Activated gamma-delta T cell (primary cell): Measurements from ENCODE around the gene AUTS2.

ENCODE experiments used
- DNase-seq: peaks from one replicate; lab custom pipeline; 2025; lab: John Stamatoyannopoulos, UW

Gene AUTS2

DNA sequence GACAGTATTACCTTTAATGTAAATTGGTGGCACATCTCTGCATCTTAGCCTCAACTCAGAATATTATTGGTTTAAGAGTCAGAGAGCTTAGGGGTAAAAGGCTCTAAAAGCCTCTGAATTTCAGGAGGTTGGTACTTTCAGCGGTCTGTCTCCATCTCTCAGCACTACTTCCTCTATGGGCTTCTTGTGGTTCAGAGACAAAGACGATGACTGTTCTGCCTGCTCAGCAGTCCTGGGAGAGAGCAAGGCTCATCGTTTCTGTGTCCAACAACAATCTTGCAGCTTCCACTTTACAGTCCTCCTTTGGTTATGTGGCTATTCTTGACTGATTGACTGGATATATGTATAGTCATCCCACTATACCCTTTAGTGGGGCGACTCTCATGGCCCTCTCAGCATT is 394.7 kb downstream of the AUTS2 start:
- no peak for DNase-seq

DNA sequence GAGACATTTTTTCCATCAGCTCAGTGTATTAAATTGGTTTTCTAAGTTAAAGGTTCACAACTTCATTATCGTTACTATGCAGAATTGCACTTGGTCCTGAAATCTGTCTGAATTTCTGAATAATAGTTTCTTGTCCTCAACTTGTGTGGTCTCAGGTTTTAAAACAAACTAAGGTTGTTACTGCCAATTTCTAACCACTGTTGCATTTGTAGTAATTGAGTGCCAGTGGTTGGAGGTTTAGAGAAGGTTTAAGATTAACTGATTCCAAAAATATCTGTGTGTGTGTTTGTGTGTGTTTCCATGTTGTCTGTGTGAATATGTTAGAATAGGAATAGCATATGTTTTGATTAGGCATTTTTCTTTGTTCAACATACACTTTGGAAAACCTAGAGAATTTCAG is 395.9 kb downstream of the AUTS2 start:
- no peak for DNase-seq

DNA sequence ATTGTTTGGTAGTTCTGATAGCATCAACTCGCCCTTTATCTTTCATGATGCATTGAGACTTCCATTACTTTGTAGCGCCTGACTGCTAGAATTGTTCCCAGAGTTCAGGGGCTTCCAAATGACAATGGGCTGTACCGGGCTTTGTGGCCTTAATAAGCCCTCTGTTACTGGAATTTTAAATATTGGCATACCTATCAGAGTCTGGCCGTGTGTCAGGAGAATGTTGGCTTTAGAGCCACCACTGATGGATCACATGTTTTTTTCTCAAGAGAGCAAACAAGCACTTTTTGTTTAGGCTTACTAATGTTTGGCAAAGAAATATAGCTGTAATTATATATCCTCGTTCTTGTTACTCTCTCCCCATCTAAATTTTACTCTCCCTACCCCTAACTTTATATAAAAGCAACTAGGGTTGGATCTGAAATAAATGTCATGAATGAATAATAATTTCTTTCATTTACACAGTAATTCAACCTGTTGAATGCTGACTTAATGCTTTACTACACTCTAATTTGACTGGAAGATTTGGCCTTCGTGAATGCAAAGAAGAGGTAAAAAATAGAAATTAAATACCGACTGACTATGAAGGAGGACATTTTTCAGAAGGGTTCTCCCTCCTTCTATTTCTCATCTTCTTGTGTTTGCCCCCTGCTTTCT is 396.7 kb downstream of the AUTS2 start:
- no peak for DNase-seq

DNA sequence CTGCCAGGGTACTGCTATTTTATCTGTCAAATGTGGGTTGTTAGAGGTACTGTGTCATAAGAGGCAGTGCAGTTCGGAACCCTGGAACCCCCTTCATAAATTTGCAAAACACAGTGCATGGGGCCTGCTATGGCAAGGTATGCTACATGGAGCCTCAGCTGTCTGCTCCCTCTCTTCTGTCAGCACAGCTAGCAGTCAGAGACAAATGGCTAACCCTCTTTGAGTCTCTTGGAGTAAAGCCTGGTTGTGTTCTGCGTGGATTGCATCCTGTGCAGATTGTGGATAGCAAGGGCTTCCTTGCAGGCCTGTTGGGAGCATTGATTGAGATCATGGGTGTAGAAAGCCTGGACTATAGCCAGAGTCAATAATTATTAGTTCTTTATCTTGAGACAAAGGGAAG is 397.8 kb downstream of the AUTS2 start:
- DNase-seq, result no peak

DNA sequence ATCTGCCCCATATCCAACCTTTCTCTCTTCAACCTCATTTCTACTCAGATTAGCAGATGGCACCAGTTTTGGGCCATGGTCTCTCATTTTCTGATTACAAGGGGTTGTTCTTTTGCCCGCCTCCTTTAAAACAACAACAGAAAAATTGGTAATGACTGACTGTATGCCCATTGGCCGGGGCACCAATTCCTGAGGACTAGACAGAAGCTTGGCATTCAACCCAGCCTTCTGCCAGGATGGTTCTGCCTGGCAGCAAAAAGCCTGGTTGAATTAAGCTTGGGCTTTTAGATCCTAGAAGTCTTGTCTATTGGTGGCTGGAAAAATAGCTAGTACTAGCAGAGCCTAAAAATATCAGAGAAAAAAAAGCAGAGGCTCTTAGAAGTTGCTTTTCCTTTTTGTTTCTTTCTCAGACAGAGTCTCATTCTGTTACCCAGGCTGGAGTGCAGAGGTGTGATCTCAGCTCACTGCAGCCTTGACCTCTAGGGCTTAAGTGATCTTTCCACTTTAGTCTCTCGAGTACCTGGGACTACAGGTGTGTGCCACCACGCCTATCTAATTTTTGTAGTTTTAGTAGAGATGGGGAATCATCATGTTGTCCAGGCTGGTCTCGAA is 402.6 kb downstream of the AUTS2 start:
- no peak for DNase-seq

DNA sequence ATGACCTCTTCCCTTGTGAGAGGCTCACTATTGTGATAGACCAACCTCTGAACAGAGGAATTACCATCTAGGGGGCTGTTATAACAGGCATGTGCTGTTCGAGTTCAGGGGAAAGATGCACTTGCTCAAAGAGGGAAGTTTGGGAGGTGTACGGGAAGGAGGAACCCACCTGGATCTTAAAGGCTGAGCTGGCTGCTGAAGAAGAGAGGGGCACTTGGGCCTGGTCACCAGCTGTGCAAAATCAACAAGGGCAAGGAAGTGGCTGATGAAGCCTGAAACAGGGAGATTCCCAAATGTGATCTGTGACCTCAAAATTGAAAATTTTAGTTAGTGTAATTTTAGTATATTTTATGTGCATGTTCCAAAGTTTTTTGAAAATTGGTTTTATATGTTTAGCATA is 407.2 kb downstream of the AUTS2 start:
- DNase-seq, result no peak

DNA sequence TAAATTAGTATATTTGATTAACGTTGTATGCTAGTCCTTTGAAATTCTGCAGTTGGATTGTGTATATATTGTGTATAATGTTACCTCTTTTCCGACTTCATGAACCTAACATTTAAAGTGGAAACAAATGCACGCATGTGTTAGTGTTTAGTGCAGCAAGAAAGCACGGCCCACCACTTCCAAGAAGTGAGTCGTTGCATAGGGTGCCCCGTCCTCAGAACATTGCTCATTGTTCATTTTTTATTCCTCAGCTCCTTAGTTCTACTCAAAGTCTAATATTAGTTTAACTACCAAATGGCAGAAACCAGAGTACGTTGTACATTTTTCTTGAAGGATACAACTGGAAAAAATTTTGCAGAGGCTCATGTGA is 407.6 kb downstream of the AUTS2 start:
- no peak for DNase-seq

DNA sequence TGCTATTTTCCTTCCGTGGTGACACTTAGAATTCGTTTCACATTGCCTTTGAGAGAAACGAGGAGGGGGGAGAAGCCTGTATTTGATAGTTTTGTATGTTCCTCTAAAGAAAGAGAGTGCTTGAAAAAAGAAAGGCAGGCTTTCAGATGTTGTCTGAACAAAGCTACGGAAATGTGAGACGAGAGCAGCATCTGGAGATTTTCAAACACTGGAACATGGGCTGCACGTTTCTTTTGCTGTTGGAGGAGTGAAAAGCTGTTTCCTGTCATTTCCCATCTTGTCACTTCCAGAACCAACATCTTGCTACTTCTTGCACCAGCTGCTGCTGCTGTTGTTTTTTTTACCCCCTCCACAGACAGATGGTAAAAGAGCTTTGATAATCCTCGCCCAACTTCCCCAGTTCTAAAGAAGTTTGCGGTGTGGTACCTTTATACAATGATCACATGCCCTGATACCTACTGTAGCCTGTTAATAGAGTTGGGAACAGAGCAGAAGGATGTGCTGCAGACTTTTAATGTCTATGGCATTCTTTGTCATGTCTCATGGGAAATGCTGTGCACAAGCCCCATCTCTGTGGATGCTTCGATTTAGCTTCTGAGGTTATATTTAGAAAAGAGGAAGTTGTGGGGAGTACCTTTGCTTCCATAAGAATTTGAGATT is 408.1 kb downstream of the AUTS2 start:
- no peak for DNase-seq

DNA sequence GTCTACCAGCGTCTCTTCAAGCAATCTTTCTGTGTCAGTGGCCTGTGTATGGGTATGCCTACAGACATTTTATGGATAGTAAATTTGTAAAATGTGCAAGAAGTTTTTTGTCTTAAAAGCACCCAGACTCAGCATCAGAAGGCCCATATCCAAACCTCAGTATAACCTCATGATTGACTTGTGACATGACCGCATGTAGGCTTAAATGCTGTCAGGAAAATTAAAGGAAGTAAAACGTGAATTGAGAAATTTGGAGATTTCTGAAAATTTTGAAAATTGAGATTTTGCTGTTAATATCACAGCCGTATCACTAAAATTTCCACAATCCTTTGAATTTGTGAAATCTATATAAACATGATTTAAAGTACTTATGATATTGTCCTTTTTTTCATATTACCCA is 410.2 kb downstream of the AUTS2 start:
- no peak for DNase-seq

DNA sequence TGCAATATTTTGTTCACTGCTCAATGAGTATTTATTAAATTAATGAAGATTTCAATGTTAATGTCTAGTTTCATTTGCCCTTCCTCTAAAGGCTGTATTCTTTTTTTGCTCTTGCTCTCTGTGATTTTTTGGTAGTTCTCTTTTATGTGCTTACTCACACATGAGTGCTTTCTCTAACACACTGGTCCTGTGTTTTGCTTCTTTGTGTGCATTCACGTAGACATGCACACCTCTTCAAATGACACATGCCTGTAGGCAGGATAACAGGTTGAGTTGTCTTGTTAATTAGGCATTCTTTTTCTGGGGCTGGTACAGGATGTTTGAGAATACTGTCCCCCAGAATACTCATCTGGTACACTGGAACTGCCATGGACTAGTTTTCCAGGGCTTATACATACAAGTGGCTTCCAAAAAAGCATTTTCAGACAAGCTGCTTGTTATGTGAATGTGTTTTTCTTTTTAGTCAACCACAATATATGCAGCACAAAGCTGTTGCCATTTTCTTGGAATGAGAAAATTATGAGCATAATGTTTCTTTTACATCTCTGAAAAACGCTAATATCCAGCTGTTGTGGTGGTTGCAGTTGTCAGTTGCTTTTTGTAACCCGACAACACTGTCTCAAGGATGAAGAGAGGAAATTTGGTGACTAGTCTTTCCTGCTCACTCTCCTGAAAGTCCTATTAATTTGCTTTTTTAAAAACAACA is 416.4 kb downstream of the AUTS2 start:
- DNase-seq, result no peak

DNA sequence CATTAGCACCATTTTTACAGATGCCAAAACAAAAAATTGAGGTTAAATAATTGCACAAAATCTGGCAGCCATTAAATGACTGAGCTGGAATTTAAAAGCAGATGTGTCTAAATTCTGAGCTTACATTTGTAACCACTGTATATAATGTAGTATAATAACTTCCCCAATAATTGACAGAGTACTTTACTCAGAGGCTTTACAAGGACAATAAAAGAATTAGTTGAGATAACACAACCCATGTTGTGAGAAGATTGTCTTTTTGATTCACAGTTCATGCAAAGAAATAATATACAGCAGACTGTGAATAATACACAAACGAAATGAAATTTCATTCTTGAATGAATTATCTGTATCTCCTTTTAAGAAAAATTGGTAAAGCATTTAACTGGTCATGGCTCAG is 417.1 kb downstream of the AUTS2 start:
- DNase-seq, result no peak

DNA sequence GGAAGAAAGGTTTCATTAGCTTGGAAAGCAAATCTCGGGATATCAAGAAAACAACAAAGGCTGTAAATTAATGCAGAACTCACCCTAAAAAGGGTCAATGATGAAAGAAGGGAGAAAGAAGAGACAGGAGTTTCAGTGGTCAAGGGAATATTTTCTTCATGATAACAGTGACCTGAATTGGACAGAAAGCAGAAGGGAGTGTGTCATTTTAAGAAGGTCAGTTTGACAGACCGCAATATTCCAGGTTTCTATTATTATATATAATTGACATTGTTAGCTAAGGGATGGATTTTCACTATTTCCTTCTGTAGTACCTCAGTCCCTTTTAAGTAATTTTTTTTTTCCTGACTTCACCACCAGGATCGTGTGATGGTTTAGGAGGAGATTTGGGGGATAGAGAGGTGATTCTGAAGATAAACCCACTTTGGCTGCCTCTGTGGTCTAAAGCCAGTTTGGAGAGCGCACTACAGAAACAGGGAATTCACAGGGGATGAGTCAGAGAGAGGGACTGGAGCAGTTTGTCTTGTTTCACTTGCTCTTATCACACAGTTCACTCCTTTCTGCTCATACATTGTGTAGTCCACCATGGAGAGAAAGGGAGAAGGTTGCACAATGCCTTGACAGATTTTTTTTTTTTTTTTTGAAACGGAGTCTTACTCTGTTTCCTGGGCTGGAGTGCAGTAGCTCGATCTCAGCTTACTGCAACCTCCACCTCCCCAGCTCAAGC is 417.9 kb downstream of the AUTS2 start:
- no peak for DNase-seq

DNA sequence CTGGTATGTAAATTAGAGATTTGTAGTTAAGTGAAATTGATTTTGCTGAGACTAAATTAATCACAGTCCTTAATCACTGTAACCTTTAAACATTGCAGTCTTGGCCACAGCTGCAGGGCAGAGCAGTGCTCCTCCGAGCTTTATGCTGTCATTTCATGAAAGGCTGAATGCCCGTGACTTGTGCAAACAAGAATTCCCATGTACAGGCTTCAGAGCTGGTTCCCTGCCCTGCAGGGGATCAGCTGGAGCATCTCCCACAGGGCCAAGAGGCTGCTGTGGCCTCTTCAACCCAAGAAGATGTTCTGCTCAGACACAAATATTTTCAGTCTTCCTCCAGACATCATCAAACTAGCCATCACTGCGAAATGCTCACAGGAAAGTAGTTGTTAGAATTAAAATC is 419.1 kb downstream of the AUTS2 start:
- no peak for DNase-seq

DNA sequence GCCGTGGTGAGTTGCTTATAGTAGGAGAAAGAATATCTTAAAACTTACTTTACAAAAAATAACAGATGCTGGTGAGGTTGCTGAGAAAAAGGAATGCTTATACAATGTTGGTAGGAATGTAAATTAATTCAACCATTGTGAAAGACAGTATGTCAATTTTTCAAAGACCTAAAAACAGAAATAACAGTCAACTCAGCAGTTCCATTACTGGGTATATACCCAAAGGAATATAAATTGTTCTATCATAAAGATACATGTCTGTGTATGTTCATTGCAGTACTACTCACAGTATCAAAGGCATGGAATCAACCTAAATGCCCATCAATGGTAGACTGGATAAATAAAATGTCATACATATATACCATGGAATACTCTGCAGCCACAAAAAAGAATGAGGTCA is 420.4 kb downstream of the AUTS2 start:
- DNase-seq, result no peak

DNA sequence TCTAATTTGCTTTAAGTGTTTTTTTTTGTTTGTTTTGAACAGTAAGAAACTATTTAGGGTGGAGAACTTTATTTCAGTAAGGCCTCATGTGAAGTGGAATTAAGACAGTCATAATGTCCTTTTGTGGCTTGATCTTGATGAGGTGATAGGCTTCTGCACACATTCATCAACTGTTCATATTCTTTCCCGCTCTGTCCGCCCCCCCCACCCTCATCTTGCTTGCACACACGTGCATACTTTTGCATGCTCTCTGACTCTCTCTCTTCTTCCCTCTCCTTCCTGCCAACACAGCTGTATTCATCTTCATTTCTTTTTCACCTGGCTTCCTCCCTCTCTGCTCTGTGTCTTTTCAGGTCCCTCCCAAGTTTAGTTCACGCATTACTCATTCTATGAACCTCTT is 429.6 kb downstream of the AUTS2 start:
- DNase-seq, result no peak

DNA sequence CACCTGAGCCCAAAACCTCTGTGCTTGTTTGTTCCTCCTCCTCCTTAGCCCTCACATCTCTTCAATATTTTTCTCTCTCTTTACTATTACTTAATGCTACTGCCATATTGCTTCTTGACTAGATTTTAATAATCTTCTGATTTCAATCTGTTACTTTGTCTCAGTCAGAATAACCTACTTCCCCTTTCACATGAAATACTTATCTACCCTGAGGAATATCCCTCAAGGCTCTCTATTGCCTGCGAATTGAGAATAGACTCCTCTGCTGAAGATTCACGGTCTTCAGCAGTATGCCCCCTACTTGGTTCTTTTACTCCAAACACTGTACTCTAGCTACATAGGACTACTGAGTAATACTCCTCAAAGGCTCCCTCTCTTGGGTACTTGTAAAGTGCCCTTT is 430.3 kb downstream of the AUTS2 start:
- no peak for DNase-seq

DNA sequence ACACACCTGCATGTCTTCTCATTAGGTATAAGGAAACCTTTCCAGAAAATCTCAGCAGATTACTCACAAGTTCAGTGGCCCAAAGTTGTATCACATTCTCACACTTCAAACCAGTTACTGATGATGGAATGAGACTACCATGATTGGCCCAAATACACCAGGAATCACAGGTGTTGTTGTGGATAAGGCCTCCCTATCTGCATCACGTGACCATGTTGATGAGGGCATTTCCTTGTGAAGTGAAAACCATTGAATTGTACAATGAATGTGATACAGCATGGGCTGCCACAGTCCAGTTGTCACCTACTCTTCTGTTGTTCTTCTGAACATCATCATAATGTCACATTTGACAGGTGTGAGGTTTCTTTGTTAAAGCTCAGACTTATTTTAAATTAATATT is 431.7 kb downstream of the AUTS2 start:
- no peak for DNase-seq

DNA sequence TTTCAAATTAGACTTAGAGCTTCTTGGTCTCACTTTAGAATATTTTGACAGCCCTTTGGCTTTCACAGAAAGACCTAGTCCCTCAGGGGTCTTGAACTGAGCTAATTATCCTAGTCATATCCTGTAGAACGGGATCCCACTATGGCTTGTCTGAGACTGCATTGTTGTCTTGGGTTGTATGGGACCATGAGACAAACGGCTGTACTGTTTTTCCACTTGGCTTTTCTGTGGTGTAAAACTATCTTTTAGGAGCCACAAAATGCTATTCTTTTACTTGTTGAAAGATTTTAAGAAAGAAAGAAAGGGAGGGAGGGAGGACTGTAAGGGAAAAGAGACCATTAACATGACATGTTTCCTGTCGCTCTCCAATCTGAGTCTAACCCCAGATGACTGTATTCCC is 432.5 kb downstream of the AUTS2 start:
- DNase-seq, result no peak

DNA sequence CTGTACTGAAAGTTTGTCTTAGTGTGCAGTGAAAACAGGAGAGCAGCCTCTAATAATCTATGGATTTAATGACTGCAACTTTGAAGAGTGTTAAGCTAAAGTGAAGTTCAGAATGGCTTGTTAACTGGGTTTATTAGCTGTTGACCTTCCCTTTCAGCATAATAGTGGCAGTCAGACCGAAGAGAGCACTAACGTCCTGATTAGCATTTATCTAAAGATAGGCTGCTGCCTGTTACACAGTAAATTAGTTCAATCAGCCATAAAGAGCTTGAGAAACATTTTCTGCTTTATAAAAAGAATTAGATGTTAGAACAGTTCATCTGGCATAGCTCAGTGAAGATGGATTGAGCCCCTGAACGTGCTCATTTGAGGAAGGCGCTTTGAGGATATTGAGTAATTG is 433.0 kb downstream of the AUTS2 start:
- no peak for DNase-seq

DNA sequence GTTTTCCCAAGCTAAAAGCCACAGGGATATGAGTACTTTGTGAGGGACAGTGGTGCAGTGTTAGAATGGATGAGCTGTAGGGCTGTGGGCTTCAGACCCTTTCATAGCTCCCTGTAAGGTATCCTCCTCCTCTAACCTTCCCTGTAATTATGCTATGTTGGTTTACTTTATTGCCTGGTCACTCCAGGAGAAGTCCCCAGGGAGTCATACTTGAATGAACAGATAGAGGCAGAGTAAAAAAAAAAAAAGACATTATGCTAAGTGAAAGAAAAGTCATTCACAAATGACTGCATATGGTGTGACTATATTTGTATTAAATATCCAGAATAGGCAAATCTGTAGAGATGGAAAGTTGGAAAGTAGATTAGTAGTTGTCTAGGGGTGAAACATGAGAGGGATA is 434.4 kb downstream of the AUTS2 start:
- DNase-seq, result no peak

DNA sequence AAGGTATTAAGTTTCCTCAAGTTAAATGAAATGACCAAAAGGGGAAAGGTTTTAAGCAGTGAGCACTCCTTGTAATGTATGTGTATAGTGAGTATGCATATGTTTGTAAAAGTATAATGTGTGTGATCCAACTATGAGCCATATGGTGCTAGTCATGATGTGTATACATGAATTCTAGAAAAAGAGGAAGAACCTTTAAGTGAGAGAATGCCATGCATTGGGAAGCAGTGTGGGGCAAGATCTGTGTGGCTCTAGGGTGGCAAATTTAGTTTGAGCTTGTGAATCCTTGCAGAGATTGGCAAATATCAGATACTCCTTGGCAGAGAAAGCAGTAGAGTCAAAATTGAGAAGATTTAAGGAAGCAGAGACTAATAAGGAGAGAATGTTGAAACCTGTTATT is 435.0 kb downstream of the AUTS2 start:
- DNase-seq, result no peak

DNA sequence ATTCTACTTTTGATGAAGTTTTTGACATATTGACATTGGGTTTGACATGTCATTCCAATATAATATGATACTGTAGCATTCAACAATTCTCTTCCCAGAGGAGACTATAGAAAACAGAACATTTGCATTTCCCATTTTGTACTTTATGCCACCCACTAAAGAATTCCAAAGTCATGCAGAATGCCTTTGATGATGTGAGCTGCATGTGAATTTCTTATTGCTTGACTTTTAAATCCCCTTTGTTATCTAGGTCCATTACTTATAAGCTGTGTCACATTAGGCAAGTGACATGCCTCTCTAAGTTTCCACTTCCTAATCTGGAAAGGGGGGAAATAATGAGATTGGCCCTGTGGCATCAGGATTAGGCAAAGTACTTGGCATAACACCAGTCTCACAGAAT is 436.7 kb downstream of the AUTS2 start:
- DNase-seq, result no peak

DNA sequence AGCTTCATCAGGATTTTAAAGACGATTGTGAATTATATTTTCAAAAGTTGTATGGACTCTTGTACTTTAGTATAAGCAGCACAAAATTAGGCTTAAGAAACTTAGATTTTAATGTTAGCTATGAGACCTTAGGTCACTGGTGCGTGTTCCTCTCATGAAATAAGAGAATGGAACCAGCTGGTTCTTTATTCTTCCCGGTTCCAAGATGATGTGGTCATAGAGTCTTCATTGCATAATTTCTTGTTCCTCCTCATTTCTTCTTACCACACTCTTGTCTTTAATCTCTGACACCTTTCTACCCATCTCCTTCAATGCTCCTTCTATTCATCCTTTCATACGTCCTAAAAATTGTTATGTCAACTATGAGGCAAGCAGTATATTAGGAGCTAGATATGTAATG is 437.2 kb downstream of the AUTS2 start:
- no peak for DNase-seq
